Astrocyte (in vitro differentiated cells and primary cell): ENCODE results near the gene GRIN2A.

ENCODE experiments used
- CTCF ChIP-seq: IDR thresholded peaks from 2 replicates; pipeline ENCODE4 v1.5.1; 2011; ENCODE audit warnings: low read depth, mild to moderate bottlenecking, inconsistent platforms, low read length, moderate library complexity; ENCODE audit not compliant: insufficient read depth
- EZH2 ChIP-seq: IDR thresholded peaks from 2 replicates; pipeline ENCODE4 v1.6.1; 2012; ENCODE audit warnings: mild to moderate bottlenecking, low read length, inconsistent platforms; ENCODE audit not compliant: insufficient read depth

GRCh38 chr16:10172848-10173655 is 9.2 kb downstream of the GRIN2A start:
- TF ChIP-seq CTCF (no peak), EZH2 (no peak)
